GM18861 (cell line): ENCODE results near the gene MYOM3.

ENCODE experiments used
- ATAC-seq: cut with Tn5 transposase; IDR thresholded peaks from one replicate; pipeline ENCODE4 v1.9.1; 2021; ENCODE audit not compliant: unreplicated experiment

The MYOM3 gene

GRCh38 chr1:24111996-24112779 lies at the start of gene MYOM3:
TSS of gene MYOM3 (minus strand) at chr1:24112135. CDS start at chr1:24108636, 3,499 bp downstream.
- no peak for ATAC-seq

GRCh38 chr1:24161270-24161669 lies 49.3 kb upstream of the MYOM3 start:
- ATAC-seq = no peak

GRCh38 chr1:24159366-24159765 lies 47.4 kb upstream of the MYOM3 start:
- ATAC-seq = no peak

GRCh38 chr1:24157918-24158481 lies 46.1 kb upstream of the MYOM3 start:
- no peak for ATAC-seq

GRCh38 chr1:24156542-24157260 lies 44.8 kb upstream of the MYOM3 start:
- no peak for ATAC-seq

GRCh38 chr1:24155011-24155782 lies 43.3 kb upstream of the MYOM3 start:
- ATAC-seq = no peak

GRCh38 chr1:24154215-24154614 lies 42.3 kb upstream of the MYOM3 start:
- no peak for ATAC-seq

GRCh38 chr1:24152631-24153494 lies 40.9 kb upstream of the MYOM3 start:
- ATAC-seq = no peak

GRCh38 chr1:24151175-24151533 lies 39.2 kb upstream of the MYOM3 start:
- no peak for ATAC-seq

- no peak for ATAC-seq
Measured at GRCh38 chr1:24150234-24151174, 38.6 kb upstream of the MYOM3 start.

GRCh38 chr1:24149866-24150233 lies 37.9 kb upstream of the MYOM3 start:
- ATAC-seq = no peak

- no peak for ATAC-seq
Measured at GRCh38 chr1:24147816-24148215, 35.9 kb upstream of the MYOM3 start.

GRCh38 chr1:24147194-24147593 lies 35.3 kb upstream of the MYOM3 start:
- no peak for ATAC-seq

- ATAC-seq = no peak
Measured at GRCh38 chr1:24142546-24143534, 30.9 kb upstream of the MYOM3 start, which contains the start of gene IL22RA1. TSS of gene IL22RA1 (minus strand) at chr1:24143140. CDS start at chr1:24143082, 58 bp downstream.

- ATAC-seq = no peak
Measured at GRCh38 chr1:24141311-24141997, 29.5 kb upstream of the MYOM3 start.

GRCh38 chr1:24140741-24141181 lies 28.8 kb upstream of the MYOM3 start:
- no peak for ATAC-seq

GRCh38 chr1:24139841-24140425 lies 28.0 kb upstream of the MYOM3 start:
- ATAC-seq = no peak
